Measurements from ENCODE around the gene GALNT15.

GALNT15 gene, protein sequence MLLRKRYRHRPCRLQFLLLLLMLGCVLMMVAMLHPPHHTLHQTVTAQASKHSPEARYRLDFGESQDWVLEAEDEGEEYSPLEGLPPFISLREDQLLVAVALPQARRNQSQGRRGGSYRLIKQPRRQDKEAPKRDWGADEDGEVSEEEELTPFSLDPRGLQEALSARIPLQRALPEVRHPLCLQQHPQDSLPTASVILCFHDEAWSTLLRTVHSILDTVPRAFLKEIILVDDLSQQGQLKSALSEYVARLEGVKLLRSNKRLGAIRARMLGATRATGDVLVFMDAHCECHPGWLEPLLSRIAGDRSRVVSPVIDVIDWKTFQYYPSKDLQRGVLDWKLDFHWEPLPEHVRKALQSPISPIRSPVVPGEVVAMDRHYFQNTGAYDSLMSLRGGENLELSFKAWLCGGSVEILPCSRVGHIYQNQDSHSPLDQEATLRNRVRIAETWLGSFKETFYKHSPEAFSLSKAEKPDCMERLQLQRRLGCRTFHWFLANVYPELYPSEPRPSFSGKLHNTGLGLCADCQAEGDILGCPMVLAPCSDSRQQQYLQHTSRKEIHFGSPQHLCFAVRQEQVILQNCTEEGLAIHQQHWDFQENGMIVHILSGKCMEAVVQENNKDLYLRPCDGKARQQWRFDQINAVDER

DNA sequence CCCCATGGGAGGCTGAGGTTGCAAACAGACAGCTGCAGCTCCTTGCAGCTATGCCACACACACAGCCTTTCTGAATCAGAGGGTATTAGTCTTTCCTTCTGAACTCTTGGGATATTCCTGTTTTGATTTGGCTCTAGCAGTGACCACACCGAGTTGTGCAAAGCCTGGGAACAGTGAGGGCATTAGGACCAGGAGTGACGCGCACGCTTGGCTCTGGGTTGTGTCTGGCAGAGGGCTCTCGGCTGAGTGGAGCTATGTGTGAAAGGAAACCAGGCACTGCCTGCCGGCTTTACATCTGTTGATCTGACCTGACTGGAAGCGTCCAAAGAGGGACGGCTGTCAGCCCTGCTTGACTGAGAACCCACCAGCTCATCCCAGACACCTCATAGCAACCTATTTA is at the start of gene GALNT15:
GALNT15 (plus strand) TSS at position 292 of the 400 bp plus-strand sequence. CDS start 472 bp downstream, outside the sequence.
- peak in 55 of 56 donors; percentile 11 to 94 (median 80) for DNase-seq

DNA sequence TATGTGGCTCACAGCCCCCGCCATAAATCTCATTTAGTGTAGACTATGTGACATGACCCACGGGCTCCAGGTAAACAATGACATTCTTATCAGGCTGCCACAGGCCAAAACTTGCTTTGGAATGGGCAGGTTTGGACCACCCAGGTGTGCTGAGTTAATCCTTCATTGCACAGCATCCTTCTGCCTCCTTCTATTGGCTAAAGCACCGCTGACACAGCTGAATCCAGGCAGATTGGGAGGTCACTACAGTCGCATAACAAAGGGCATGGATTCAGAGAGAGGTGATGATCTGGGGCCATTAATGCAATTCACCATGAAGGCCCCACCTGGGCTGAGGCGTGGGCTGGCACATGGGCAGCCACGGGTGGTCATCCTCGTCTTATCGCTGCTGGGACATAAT is 47.8 kb upstream of the GALNT15 start:
- DNase-seq: no peak

DNA sequence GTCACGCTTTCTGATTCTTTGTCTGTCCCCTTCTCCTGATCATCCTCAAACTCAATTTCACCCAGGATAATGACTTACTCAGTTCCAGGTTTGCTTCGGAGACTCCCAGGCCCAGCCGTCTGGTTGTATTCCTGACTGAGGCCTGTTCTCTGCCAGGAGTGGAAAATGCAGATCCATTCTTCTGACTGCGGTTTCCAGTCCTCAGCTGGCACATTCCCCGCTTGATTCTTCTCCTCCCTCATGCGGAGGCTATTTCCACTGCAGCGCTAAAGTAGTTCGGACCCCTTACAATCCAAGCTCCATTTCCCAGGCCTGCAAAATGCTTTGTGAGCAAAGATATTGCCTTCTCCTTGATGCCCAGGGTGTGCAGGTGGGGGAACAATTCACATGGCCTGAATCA is 47.2 kb upstream of the GALNT15 start:
- no peak for DNase-seq

DNA sequence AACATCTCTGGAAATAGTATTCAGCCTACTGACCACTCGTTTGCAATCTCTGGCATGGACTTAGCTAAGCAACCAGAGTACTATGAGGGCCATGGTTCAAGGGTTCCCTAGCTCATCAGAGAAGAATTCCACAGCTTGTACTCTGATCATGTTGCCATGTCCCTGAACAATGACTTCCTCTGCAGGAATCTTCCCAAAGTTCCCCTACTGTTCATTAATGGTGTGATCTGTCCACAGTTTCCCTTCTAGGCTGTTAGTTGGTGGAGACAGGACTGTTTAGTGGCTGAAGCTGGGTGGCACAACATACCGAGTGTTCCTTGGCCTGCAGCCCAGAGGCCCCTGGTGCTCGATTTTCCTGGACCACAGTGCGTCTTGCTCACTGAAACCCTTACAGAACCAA is 44.4 kb upstream of the GALNT15 start:
- DNase-seq: peak in 14 of 56 donors; percentile 6 to 55 (median 16)

DNA sequence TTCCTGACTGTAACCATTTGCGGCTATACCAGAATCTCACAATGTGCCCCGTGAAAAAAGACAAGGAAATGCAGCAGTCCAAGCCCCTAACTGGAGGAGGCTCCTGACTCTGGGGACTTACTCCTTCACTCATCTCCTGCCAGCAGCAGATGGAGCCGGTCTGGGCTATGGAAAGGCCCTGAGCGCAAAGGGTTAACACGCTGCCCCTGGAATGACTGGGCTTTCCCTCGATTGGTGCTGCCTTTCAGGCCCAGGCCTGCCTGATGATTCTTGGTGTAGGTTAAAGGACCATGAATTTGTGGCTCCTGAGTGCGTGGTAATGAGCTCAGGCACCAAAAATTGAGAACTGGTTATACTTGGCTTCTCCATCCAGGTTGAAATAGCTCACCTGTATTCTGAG is 42.3 kb upstream of the GALNT15 start:
- no peak for DNase-seq

DNA sequence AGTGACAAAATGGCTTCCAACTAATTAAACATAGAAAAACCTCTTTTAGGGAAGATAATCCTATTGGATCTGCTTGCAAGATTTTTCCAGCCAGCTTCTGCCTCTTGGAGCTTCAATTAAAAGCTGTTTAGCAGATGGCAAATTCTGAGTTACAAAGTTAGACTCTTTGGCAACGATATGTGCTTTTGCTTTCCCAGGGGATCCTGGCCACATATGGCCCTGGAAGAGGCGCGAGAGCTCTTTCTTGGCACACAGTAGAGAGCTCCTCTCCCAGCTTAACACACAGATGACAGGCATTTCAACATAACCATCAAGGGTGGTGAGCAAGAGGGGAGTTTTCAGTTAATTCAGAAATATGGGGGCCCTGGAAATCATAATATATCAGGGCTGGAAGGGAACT is 41.6 kb upstream of the GALNT15 start:
- no peak for DNase-seq

DNA sequence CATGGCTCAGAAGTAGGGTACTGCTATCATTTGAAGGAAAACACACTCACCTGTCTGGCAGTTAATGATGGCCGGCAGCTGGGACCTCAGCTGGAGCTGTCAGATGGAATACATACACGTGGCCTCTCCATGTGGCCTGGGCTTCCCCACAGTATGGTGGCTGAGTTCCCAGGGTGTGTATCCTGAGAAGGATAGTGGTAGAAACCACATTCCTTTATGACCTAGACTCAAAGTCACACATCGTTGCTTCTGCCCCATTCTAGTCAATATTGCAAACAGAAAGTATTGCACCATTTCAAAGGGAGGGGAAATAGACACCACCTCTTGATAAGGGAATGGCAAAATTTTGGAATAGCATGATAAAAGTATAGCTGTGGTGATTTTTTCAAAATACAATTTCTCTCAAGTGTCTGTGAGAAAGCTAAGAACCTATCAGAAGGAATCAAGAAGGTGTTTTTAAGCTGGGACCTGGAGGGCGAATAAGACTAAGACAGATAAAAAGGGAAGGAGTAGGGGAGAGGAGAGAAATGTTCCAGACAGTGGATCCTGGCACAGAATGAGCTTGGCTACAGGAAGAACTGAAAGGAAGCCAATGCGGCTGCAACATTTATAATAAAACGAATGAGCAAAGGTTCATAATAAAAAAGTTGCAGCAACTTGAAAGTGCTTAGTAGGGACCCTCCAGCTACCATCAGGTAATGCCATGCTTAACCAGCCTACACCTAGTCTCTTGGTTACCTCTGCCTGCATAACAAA is 40.1 kb upstream of the GALNT15 start:
- DNase-seq: no peak

DNA sequence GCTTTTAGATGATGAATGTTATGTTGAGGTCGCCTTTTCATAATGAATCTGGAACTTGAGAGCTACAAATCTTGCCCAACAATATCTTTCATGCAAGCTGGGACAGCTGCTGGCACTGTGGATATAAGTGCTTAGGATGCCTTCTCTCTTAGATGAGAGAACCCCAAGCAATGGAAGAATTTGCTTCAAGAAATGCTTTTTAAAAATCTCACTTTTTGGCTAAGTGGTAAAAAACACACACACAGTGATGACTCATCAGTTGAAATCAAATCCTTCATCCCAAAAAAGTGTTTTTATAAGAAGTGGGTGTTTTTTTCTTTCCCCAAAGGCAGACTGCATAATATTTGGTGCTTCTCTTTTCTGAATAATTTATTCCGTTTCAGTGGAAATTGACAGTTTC is 38.4 kb upstream of the GALNT15 start:
- DNase-seq: no peak

DNA sequence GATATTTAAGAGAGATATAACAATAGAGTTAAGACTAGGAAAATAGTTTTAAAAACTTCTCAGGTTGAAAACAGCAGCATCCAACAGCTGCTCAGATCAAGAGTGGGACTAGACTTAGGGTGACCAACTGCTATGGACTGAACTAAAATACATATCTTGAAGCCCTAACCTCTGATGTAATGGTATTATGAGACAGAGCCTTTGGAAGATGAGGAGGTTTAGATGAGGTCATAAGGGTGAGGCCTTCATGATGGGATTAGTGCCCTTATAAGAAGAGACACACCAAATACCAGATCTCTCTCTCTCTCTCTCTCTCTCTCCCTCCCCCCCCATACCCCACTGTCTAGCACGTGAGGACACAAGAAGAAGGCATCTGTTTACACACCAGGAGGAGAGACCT is 37.4 kb upstream of the GALNT15 start:
- DNase-seq: no peak

DNA sequence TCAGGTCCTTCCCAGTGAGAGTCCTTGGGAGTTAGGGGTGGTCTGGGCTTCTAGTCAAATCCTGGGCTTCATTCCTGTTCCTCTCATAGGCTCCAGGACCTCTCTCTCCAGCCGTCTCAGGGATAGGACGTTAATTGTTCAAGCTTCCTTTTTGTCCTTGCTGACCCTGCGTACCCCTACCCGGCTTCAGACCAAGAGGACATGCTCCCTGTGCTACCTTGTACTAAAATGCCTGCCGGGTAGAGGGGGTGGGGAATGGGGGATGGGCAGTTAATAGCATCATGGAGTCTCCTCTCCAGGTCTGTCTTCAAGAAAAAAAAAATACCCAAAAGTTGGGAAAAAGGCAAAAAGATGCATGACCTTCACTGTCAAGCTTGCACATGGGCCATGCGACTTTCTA is 36.5 kb upstream of the GALNT15 start:
- DNase-seq: no peak

DNA sequence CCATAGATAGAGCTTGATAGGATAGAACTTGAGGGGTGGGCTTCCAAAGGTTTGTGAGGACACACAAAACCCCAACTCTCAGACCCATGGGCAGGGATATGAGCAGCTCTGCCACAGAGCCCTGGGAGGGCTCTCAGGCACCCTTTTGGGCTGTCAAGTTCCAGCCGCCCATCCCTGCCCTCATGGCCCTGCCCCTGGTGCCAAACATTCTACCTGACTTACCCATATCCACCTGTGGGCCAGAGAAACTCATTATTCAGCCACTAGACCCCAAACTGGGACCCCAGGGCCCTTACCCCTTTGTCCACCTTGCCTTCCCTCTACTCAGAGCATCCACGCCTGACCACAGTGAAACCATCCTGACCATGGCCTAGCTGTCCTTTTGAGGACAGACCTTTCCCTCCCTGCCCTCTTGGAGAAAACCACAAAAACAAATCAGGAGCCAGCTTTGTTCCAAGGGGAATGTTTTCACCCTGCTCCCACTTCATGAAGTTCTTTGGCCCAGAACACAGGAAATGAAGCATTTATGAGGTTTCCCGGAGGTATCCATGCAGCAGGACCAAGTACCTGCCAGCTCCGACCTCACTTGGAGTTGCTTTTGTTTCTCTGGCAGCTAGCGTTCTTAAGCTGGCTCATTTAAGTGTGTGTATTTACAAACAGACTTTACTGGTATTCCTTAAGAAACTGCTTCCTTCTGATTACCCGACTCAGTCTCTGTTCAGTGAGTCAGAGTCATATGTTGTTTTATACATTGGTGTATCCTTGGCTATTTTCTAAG is 34.2 kb upstream of the GALNT15 start:
- peak in 4 of 56 donors; percentile 9 to 24 (median 21) for DNase-seq

DNA sequence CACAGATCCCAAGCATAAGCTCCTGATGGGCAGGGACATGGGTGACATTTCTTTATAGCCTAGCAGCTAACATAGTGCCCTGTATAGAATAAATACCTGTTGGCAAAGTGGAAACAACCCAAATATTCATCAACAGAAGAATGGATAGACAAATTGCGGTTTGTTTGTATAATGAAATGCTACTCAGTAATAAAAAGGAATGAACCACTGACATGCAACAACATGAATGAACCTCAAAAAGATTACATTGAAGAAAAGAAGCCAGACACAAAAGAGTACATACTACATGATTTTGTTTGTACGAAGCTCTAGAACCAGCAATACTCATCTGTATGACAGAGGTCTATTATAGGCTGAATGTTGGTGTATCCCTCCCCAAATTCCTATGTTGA is 33.6 kb upstream of the GALNT15 start:
- no peak for DNase-seq

DNA sequence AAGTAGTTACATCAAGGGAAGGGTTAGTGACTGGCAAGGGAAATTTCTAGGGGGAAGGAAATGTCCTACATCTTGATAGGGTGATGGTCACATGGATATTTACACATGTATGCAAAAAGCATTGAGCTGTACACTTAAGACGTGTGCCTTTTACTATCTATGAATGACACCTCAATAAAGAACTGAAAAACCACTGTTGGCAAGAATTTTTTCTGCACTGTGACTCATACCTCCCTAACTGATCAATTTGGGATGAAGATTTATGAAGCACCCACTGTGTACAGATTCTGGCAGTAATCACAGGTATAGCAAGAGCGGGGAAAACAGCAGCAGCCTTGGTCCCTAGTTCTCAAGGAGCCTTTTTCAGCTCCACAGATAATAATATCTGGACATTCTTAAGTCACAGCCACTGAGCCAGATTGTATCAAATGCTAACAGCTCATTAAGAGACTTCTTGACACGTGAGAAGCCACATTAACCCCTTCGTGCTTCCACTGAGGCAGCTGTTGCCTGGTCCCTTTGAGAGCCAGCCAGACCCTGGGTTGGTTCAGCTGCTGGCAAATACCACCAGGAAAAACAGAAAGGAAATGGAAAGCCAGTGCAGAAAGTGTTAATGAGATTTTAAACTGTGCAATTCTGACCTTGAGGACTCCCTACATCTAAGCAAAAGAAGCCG is 32.0 kb upstream of the GALNT15 start:
- no peak for DNase-seq

DNA sequence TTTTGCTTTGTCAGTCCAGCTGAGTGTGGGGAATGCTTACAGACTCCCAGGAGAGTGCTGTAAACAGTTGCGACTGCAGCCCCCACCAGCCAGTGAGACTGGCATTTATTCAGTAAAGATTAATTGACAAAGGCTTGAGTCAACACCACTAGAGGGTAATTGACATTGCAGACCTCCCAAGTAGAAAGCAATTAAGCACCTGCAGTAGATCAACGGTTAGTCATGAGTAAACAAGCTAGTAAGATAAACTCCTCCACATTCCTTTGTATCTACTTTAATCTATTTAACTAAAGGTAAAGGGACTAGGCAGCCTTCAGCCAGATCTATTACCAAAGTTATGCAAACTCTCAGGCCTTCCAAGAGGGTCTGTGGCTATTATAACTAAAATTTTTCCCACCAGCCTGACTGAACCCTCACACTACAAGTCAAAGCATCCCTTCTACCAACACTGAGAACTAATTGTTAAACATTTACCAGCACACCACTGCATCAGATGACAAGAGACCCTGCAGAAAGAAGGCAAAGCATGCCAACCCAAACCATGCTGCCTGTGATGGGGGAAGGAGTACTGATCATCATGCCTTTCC is 30.5 kb upstream of the GALNT15 start:
- no peak for DNase-seq

DNA sequence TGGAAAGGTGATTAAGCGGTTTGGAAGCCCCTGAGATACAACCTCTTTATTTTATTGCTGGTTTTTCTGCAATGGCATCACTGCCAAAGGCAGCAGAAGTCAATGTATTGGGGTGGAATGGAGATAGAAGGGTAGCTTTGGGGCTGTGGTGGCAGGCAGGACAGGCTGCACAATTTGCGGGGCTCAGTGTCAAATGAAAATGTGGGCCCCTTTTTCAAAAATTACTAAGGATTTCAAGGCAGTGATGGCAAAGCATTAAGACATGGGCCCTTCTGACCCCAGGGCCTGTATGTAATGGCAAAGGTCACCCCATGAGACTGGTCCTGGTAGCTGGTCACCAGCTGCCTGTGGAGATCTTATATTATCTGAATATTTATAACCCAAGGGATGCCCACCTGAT is 29.3 kb upstream of the GALNT15 start:
- DNase-seq: no peak

DNA sequence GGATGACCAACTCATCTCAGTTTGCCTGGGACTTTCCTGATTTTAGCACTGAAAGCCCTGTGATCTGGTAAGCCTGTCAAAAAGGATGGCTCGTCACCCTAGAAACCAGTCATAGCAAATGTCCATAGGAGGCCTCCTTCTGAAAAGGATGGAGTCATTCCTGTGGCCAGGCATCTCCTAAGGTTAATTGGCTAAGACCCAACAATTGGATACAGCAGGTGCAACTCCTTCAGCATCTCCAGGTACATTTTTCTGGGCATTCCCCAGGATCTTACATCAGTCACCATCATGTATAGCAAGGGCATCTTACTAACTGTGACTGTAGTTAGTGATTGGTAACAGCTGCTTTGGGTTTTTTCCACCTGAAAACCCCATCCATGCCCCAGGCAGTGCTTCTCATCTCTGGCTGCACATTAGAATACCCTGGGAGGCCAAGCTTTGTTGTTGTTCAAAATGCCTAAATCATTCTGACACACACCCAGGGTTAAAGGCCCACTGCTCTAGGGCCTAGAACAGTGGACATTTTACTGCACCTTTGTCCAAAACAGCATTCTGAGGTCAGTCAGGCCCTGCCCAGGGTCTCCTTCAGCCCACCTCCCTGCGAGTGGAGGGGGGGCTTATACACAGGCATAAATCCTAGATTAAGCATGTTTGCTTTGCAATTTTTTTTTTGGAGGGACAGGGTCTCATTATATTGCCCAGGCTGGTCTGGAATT is 28.3 kb upstream of the GALNT15 start:
- DNase-seq: no peak

DNA sequence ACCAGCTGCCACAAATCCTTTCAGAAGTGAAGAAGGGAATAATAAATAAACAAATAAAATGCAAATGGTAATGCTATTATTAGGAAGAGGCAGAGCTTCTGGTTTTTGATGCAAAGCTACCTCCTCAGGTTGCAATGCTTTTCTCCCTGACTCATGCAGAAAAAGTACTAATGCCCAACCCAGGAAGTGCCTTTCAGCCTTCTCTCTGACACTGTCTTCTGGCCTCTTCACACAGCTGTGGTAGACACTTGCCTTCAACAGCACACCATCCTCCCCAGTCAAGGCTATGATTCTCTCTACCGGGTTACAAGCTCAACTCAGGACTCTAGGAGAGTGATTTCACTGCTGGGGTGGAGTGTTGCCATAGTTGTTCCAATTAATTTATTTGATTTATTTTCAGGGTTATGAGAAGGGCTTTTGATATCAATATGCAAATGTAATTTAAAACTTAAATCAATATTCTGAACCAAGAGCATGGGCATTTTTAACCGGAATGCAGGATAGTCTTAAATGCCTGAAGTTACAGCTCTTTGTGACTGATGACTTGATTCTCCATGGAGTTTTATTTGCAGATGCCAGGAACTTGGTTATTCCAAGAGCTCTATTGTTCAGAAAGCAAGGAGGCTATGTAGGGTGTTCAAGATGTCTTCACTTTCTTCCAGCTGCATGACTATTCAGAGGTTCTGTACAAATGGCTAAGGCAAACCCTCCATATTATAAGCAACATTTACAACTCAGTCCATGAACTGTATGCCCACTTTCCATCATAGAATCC is 27.1 kb upstream of the GALNT15 start:
- no peak for DNase-seq

DNA sequence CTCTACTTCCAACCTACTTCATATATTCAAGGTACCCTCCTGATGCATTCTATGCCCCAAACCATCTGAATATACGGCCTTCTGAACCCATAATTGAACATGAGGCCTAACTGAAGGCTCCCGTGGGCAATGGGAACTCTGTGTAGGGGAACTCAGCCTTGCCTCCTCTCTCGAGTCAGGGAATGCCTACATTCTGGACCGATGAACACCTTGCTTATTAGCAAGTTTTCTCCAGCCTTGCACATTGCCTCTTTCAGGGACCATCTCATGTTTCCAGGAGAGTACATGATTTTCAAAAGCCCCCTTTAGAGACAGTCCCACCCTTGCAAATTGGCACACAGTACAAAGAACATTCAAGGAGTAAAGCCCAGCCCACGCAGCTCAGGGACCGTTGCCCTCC is 26.3 kb upstream of the GALNT15 start:
- DNase-seq: no peak

DNA sequence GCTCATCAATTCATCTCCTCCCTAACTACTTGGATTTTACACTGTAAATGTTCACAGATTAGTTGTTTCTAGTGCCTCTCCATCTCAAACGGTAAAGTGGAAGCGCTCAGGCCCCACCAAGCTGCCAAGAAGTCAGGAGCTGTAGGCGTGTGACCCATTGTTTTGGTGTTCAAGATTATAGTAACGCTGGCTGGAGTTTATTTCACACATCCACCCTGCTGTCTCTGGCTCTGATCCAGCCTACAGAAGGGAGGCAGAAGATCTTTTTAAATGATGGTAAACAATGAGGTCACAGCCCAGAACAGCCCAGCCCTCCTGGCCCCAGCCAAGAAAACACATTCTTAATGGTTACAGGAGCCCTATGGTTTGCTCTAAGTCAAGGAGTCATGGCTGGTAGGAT is 25.7 kb upstream of the GALNT15 start:
- peak in 3 of 56 donors; percentile 14 to 38 (median 16) for DNase-seq
